ENCODE data around the gene SDHC. TPM values are rescaled to one million over a fixed set of nuclear protein-coding genes. Genes with fewer than 3 reads are reported as not detected.

SDHC gene
- total and polyA plus RNA-seq, 4 donors: 44.3 to 247 (median 96.7) TPM

GRCh38 chr1:161266202-161266601, 48.0 kb upstream of the SDHC start (continued):
- TF ChIP-seq CTCF (IDR thresholded peaks at IDR 0.05; ENCODE audit: low read depth, low read length, missing input control): no peak
- no peak for TF ChIP-seq ATF3 (IDR thresholded peaks at IDR 0.05)

GRCh38 chr1:161266836-161267235, 47.3 kb upstream of the SDHC start:
- no peaks in the 10 kb centered on the region for H3K36me3 ChIP-seq (ENCODE audit: control insufficient read depth in 4 of 4, insufficient read depth in 3 of 4, low read depth in 1 of 4, low read length in 3 of 4)
- 90% methylated on average over 2 of the region's 2 CpGs for WGBS
- H3K4me1 ChIP-seq (ENCODE audit: control insufficient read depth in 4 of 4, insufficient read depth in 4 of 4, low read length in 3 of 4): no peaks in the 10 kb centered on the region
- no peak for DNase-seq (ENCODE audit: low spot score)
- no peaks in the 10 kb centered on the region for H3K9me3 ChIP-seq (ENCODE audit: control insufficient read depth in 4 of 4, low read length in 3 of 4)
- TF ChIP-seq JUND (IDR thresholded peaks at IDR 0.05): no peak
- no peak for TF ChIP-seq FOXA1 (IDR thresholded peaks at IDR 0.05)
- TF ChIP-seq ZBTB33 (IDR thresholded peaks at IDR 0.05): no peak
- no peak for TF ChIP-seq HNF4A (conservative IDR thresholded peaks at IDR 0.05)
- TF ChIP-seq FOXA2 (IDR thresholded peaks at IDR 0.05): no peak
- no peak for TF ChIP-seq SP1 (IDR thresholded peaks at IDR 0.05)
- TF ChIP-seq ATF3 (IDR thresholded peaks at IDR 0.05): no peak
- no peak for TF ChIP-seq NR2F2 (IDR thresholded peaks at IDR 0.05)
- no peak for TF ChIP-seq REST (IDR thresholded peaks at IDR 0.05)
- no peak for TF ChIP-seq RXRA (IDR thresholded peaks at IDR 0.05)
- no peak for TF ChIP-seq EGR1 (IDR thresholded peaks at IDR 0.05; ENCODE audit: low read depth in 2 of 2)
- no peak for TF ChIP-seq CTCF (IDR thresholded peaks at IDR 0.05; ENCODE audit: low read depth, low read length, missing input control)
- TF ChIP-seq HNF4G (IDR thresholded peaks at IDR 0.05): no peak
- no peak for TF ChIP-seq TAF1 (conservative IDR thresholded peaks at IDR 0.05)
- no peak for TF ChIP-seq GABPA (IDR thresholded peaks at IDR 0.05 in 1 of 2, conservative IDR thresholded peaks at IDR 0.05 in 1 of 2)
- TF ChIP-seq MAX (IDR thresholded peaks at IDR 0.05): no peak
- no peak for TF ChIP-seq YY1 (IDR thresholded peaks at IDR 0.05)
- no peak overlapping the region for H3K4me3 ChIP-seq (ENCODE audit: low read depth in 1 of 3, low read length in 3 of 3)
- no peaks in the 10 kb centered on the region for H3K27me3 ChIP-seq (ENCODE audit: control insufficient read depth in 4 of 4, insufficient read depth in 4 of 4, low read length in 3 of 4)
- no peak overlapping the region for H3K27ac ChIP-seq (ENCODE audit: low read depth in 1 of 2, low read length in 2 of 2)
- H3K9ac ChIP-seq (ENCODE audit: low read depth in 1 of 2, low read length in 2 of 2): no peak overlapping the region

All from liver (tissue), 9 donors.